GM18907 (cell line): Measurements from ENCODE around the gene WDR1.

ENCODE experiments used
- ATAC-seq: cut with Tn5 transposase; IDR thresholded peaks from one replicate; pipeline ENCODE4 v1.9.1; 2021; ENCODE audit warnings: mild to moderate bottlenecking, moderate library complexity; ENCODE audit not compliant: unreplicated experiment

Gene WDR1

GRCh38 chr4:10074767-10075105 lies 41.9 kb downstream of the WDR1 start:
- ATAC-seq = no peak

- no peak for ATAC-seq
These were observed 42.4 kb downstream of the WDR1 start for GRCh38 chr4:10074076-10074766.

GRCh38 chr4:10072420-10073017 lies 44.1 kb downstream of the WDR1 start:
- no peak for ATAC-seq

- ATAC-seq = no peak
These were observed 47.4 kb downstream of the WDR1 start for GRCh38 chr4:10069075-10069642.

GRCh38 chr4:10066670-10067651 lies 49.6 kb downstream of the WDR1 start:
- ATAC-seq = no peak

- no peak for ATAC-seq
These were observed 50.4 kb downstream of the WDR1 start for GRCh38 chr4:10066206-10066605.

- ATAC-seq = no peak
These were observed 52.9 kb downstream of the WDR1 start for GRCh38 chr4:10063544-10064300.

GRCh38 chr4:10061650-10062415 lies 54.8 kb downstream of the WDR1 start:
- ATAC-seq = no peak

GRCh38 chr4:10058371-10058770 lies 58.2 kb downstream of the WDR1 start:
- ATAC-seq = no peak

GRCh38 chr4:10057023-10057395 lies 59.6 kb downstream of the WDR1 start:
- ATAC-seq = no peak

GRCh38 chr4:10056334-10057022 lies 60.1 kb downstream of the WDR1 start:
- ATAC-seq = no peak

GRCh38 chr4:10055871-10056270 lies 60.7 kb downstream of the WDR1 start:
- ATAC-seq = no peak

GRCh38 chr4:10054571-10055041 lies 62.0 kb downstream of the WDR1 start:
- ATAC-seq = no peak

GRCh38 chr4:10053635-10054453 lies 62.8 kb downstream of the WDR1 start:
- no peak for ATAC-seq

GRCh38 chr4:10051517-10052135 lies 65.0 kb downstream of the WDR1 start:
- no peak for ATAC-seq

- ATAC-seq = no peak
These were observed 65.9 kb downstream of the WDR1 start for GRCh38 chr4:10050721-10051120.

- ATAC-seq = no peak
These were observed 66.3 kb downstream of the WDR1 start for GRCh38 chr4:10050261-10050661.
